Myocyte (in vitro differentiated cells): ENCODE data around the gene IGLL1. TPM values are rescaled to one million over a fixed set of nuclear protein-coding genes. Genes with fewer than 3 reads are reported as not detected.
"Not testable (repeated sequence)": the region's sequence is repeated elsewhere in the genome, so short reads cannot be mapped to it uniquely, and the experiment has no call there.

Experiments used
- DNase-seq: peaks from one replicate; pipeline ENCODE4 v3.0.0-alpha.2; 2012; ENCODE audit warnings: low read depth
- polyA plus RNA-seq: library from polyadenylated mRNA; unstranded; fragments of >200 nt; gene quantifications from one replicate; pipeline ENCODE4 v1.2.1, GENCODE V29; 2012; ENCODE audit warnings: missing spikeins
- total RNA-seq: library from RNA; depleted of rRNA; stranded (reverse); fragments of >200 nt; gene quantifications from 2 replicates; pipeline ENCODE4 v1.2.3, GENCODE V29; 2014

The IGLL1 gene
- total RNA-seq, result 0.88 TPM in 1 of 2 replicates, not detected in the other
- polyA plus RNA-seq, result not detected

DNA sequence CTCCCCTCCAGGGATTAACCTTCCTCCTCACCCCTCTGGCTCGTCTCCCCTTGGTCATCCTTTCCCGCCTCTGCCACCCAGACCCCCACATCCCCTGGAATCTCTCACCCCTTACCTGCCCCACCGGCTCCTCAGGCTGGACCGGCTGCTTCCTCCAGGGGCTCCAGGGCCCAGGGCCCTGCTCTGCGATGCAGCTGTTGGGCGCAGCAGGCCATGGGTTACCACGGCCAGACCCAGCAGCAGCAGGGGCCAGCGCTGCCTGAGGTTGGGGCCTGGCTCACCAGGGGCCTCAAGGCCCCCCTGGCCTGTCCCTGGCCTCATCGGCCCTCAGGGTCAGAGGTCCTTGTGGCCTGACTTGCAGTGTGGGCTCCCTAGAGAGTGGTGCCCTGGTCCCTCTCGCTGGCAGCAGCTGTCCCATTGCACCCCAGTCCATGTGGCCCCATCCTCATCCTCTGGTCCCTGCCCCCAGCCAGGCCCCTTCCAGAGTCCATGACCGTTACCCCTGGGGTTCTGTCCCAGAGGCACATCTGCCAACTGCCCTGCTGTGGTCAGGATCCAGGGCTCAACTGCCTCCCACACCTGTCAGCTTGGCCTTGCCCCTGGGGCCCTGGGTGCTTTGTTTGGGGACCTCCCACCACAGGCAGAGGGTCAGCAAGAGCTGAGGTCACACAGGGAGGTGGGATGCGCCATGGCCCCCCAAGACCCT is at the start of gene IGLL1:
Gene IGLL1 (minus strand): TSS at position 421 of the 706 bp plus-strand sequence. CDS start 100 bp downstream, at position 321.
- DNase-seq, result no peak

DNA sequence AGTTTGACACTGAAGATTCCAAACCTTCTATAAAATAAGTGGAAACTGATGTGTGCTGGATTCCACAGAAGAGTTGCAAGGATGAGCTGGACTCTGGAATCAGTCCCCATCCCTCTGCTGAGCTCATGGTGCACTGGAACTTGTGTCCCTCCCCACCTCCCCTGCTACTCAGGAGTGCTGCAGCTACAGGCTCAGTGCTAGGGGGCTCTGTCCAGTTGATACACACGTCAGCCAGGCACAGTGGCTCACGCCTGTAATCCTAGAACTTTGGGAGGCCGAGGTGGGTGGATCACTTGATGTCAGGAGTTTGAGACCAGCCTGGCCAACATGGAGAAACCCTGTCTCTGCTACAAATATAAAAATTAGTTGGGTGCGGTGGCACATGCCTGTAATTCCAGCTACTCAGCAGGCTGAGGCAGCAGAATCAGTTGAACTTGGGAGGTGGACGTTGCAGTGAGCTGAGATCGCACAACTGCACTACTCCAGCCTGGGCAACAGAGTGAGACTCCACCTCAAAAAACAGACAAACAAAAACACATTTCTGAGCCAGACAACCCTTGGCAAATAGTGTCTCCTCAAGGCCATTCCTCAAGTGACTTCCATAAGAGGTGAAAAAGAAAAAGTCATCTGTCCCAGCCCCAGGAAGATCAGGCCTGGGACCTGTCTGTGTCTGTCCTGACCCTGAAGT is 48.1 kb upstream of the IGLL1 start:
- DNase-seq, result not testable (repeated sequence)

DNA sequence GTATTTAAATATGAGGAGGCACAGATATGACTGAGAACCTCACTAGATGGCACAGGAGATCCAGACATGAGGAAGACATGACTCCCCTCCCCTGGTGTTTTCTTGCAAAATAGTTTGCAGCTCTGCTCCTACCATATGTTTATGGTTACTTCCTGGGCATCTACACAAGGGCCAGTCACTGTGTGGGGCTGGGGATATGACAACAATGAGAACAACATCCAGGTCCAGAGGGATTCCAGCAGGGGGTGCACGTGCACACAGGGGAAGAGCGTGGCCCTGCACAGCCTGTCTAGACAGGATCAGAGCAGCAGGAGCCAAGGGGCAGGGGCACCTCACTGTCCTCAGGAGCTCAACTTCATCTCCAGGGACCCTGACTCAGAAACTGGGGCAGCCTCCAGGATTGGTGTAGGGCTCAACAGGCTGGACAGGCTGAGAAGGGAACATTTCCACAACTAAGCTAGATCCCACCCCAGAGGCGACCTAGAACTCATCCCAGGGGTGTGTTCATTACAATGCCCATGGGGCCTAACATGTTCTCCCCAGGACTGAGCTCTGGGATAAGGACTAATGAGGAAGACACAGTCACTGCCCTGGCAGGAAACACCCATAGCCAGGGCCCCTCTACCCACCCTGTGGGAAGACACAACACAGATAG is 47.4 kb upstream of the IGLL1 start:
- DNase-seq, result peak; percentile 19

DNA sequence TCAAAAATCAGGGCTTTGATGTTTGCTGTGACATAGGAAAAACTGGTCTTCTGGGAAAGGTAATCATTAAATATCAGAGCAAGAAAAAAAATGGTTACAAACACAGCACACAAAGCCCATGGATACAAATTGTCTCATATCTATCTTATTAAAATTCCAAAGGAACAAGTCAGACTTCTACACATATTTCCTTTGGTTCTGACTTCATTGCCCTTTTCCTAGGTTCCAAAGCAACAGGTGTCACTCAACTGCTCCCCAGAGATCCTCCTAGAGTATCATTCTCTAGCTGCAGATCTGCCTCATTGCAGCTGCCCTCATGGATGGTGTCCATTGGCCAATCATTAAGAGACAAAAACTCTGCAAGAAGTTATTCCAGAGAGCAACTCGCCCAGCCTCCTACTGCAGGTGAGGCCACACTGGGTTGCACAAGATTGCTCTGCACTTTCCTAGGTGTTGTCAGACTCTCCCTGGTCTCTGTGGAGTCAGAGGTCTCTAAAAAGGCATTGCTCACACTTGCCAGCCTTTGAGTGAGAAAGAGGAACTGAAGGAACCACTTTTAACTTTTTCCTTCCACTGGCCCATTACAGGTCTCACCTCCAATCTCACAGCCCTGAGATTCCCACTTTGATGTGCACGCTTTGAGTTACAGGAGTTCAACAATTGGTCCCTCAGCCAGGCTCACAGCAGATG is 46.3 kb upstream of the IGLL1 start:
- peak; percentile 63 for DNase-seq

DNA sequence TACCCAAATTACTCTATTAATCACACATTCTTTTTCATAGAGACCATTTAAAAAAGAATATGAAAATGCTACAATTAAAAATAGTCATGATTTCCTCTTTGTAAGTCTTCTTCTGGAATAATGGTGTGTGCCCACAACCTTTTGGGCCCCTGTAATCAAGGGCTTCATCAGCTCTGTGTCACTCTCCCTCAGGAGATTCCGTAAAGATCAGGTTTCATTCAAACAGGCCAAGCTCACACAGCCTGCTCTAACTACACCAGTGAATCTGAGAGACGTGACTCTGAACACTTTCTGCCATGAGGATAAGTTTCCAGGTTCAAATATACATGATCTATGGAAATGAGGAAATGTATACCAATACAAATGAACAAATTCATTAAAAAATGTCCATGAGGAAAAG is 42.5 kb upstream of the IGLL1 start:
- DNase-seq, result peak; percentile 55

DNA sequence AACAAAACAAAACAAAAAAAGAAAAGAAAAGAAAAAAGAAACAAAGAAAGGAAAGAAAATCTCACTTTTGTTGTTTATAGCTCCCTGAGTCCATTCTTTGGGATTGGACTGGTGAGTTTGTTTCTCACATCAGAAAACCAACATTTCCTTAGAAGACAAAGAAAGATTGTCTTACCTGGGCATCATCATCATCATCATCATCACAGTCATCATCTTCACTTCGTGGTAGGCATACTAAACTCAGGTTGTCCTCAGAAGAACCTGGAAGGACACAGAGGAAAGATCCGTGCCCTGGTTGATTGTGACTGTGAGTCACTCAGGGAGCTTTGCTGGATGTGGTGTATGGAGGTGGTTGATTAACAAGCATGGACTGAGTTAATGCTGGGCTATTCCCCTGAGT is 41.8 kb upstream of the IGLL1 start:
- DNase-seq, result not testable (repeated sequence)

DNA sequence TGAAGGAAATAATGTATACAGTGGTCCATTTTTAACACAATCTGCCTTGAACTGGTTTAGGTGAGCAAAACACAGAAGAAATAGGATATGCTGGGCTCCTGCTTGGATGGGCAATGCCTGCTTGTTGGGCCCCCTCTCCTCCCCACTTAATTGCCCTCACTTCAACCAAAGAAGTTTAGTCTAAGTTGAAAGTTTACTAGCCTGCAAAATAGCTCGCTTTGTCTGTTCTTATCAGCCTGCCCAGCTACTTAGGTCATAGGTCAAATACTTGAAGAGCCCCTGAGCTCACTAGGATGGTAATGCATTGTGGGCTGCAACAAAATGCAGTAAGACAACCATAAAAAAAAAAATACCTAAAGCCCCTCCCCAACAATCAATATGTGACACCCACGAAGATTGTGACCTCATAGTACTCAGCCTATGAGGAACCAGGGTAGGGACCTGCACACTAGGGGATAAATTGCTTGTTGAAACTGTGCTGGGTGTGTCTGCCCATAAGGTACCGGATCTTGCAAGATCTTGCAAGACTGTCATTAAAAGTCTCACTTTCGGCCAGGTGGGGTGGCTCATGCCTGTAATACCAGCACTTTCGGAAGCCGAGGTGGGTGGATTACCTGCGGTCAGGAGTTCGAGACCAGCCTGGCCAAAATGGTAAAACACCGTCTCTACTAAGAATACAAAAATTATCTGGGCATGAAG is 41.1 kb upstream of the IGLL1 start:
- DNase-seq, result no peak

DNA sequence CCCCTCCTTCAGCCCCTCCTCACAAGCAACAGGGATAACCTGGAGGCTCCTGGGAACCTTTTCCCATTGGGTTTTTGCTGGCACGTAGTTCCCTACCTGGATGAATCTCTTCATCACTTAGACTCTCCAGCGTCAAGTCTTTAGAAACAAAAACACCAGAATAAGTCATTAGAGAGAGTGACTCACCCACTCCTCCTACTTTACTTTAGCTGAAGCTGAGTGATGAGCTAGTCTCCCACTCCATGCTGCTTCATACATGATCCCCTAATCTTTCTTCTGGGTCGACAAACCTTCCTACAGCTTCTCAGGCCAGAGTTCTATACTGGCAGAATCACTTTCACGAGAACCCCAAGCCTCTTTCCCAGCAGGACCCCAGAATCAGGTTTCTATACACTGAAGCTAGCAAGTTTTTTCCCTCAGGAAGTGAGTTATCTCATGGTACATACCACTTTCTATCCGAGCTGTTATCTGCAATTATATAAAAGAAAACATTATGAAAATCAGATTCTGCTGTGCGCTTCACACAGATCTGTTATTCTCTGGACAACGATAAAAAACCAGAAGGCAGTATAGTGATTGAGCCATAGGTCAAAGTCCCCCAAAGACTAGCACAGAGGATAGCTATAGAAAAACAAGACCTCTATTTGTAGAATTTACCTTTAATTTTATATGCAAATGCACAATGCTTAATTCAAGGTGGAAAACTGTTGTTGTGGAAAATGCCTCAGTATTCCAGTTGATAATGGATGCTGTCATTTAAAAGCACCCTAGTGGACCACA is 33.3 kb upstream of the IGLL1 start:
- DNase-seq, result no peak

DNA sequence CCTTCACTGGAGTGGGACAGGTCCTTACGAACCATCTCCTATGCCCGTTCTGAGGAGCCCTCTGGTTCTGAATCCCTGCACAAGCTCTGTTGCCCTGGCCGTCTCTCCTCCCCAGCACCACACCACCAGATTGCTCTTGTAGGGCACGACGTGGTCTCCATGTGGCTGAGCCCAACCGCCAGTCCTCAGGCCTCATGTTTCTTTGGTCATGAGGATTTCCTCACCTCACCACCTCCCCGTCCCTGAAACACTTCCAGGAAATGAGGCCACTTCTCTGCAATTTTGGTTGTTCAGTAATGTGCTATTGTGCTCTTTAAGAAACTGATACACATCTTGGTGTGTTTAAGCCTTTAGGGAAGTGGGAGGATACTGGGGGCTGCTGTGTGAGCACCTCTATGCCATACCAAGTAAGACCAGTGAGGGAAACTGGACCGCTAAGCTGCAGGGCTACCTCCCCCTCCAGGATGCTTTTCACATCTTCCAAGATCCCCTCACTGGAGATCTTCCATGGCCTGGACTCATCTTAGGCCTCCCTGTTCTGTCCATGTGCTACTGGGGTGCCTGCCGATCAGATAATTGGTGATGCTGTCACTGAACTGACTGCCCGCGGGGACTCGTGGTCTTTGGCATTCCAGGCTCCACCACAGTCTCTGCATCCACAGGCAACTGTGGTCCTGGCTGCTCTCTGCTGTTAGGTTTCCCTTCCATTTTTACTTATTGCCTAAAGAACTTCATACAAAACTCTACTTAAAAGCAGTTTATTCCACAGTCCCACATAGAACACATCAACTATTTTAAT is 30.1 kb upstream of the IGLL1 start:
- no peak for DNase-seq

DNA sequence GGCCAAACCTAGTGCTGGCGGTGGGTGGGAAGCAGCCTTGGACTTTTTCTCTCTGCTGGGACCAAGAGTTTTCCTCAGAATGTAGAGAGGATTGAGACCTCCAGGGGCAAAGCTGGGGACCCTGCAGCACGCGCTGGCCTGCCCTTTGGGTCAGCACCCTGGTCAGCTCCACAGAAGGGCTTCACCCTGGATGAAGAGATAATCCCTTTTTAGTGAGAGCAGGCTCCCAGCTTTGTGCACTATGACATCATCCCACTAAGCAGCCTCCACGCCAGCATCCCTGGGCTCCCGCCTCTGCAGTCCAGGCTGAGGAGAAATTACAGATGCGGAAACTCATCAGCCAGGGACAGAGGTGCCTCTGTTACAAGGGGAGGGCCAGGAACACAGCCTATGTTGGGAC is 28.5 kb upstream of the IGLL1 start:
- DNase-seq, result peak; percentile 65

DNA sequence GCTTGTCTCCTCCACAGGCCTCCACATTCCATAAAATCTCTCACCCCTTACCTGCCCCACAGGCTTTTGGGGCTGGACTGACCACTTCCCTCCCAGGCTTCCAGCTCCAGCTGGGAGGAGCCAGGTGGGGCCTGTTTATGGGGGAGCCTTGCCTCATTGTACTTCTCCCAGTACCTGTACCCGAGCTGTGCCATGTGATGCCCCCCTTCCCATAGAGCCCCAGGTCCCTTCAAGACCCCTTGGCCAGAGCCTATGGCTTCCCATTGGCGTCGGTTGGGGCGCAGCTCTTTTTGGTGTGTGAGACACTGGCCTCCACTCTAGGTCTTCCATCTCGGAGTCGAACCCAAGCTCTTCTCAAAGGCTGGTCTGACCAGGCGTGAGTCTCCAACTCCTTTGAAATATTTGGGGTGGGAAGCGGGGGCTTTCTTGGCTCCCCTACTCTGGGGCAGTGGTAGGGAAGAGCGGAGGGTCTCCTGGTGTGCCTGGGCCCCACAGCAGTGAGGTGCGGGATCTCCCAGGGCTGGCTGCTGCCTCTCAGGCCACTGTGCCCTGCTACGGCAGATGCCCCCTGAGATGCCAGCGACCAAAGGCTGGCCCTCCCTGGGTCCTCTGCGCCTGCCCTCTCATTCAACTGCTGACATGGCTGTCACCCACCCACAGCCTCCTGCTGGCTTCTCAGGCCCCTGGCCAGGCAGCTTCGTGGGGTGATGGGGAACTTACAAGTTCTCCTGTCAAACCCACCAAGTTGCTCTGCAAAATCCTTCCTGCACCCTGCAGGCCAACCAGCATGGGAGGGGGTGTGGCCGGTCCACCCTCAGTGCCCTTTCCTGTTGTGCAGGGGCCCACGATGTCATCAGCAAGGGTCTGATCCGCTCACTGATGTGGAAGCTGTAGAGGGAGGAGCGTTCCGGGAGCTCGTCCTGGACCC is 26.4 kb upstream of the IGLL1 start:
- DNase-seq, result no peak

DNA sequence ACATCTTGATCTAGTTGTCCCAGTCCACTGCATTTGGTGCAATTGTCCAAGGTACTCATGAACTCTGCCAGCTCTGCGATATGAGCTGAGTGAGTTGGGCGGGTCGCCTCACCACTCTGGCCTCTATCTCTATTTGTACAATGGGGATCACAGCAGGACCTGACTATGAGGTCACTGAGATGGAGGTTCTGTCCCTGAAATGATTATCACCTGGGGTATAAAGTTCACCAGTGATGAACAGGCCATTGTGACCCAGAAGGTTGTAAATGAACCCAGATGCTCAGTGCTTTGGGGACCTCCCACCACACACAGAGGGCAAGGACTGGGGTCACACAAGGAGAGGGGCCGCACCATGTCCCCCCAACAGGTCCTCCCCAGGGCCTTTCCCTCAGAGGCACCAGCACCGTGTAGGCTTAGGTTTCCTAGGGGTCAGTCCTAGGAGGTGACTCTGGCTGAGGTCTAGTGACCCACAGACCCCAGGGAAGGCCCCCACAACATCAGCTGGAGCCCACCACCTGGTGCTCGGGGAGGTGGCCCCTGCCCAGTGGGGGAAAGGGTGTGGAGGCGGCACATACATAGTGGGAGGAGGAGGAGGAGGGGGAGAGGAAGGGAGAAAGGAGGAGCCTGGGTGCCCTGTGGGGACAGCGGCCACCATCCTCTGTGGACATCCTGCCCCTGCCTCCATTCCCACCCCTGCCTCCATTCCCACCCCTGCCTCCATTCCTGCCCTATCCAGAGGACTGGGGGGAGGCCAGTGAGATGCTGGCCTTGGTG is 25.0 kb upstream of the IGLL1 start:
- DNase-seq, result no peak

DNA sequence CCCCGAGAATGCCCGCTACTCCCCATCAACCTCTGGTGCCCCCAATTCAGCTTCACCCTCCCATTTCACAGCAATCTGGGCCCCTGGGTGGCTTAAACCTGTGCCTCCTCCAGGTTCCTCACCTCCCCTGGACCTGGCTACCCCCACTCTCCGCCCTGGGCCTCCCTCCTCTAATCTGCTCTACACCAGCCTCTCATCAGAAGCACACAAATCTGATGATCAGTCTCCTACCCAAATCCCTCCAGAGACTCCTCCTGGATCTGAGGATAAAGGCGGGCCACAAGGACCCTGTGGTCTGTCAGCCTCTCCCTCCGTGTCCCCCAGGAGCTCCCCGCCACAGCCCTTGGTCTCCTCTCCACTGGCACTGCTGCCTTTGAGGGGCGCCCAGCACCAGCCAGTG is 23.2 kb upstream of the IGLL1 start:
- DNase-seq, result no peak

DNA sequence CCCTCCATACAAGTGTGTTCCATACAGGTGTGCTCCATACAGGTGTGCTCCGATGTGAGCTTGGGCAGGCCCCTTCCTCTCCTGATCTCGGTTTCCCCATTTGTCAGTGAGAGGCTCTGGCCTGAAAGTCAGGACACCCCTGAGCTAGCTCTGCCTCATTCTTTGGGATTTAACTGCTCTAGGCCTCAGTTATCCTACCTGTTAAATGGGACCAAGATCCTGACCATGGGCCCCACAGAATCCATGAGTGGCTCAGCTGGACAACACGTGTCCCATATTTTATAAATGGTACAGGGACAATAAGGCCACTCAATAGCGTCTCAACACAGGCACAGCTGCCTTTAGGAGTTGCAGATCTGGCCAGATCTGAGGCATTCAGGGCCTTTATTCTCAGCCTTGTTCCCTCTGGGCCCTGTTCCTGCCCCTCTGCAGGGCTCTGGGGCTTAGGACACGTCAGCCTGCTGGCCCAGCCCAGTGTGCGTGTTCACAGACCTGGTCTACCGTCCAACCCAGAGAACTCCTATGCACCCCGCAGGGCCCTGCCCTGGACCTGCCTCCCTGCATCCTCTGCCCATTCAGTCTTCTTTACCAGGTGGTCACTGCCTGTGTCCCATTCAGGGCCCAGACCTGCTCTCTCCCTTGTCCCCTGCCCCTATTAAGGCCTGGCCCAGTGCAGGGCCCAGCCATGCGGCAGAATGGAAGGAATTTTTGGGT is 18.9 kb upstream of the IGLL1 start:
- no peak for DNase-seq

DNA sequence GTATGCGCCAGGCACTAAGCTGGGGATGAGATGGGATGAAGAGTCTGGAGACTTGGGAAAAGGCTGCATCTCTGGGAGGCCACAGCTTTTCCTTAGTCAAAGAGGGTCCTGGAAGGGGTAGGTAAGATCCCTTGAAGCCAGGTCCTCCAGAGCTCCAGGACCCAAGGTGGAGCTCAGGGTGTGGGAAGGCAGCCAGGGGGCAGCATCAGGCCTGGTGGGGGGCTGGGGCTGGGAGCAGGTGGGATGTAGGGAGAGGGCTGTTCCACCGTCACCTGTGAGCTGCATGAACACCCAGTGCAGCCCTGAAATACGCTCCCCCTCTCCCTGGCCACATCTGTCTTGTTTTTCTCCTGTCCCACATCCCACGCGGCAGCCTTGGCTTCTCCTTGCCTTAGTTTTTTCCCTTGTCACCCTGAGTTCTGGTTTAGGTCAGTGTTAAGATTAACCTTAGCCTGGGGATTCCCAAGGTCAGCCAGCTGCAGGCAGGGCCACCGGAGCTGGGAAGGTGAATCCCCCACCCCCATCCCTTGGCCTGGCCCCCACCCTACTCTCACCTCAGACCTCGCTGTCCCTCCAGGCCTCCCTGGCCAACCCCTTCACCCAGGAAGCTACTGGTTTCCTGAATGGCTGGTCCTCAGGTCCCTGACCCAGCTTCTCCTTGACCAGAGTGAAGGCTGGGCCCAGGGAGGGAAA is 17.6 kb upstream of the IGLL1 start:
- DNase-seq, result not testable (repeated sequence)

DNA sequence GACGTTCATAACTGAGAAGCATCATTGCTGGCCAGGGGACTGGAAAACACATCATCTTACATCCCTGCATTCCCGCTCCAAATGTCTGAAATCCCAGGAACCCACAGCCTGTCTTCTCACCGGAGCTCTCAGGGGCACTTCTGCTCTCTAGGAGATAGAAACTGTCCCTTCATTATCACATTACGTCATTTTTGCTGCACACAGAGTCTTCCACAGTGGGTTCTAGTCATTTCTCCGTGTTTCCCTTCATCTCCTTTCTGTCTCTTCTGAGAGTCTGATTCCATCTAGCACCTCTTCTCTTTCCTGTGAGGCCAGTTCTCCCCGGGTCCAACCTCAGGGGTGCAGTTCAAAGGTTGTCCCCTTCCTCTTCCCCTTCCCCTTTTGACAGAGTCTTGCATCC is 15.8 kb upstream of the IGLL1 start:
- DNase-seq, result not testable (repeated sequence)
